CD4-positive, alpha-beta T cell treated with Interleukin-15 for 1 hour (primary cell): ENCODE results near the gene FNBP1.
"Not testable (repeated sequence)": the region's sequence is repeated elsewhere in the genome, so short reads cannot be mapped to it uniquely, and the experiment has no call there.

ENCODE experiments used
- DNase-seq: peaks from one replicate; pipeline ENCODE4 v3.0.0-alpha.2; 2020

The FNBP1 gene

GRCh38 chr9:129946246-129946995 lies 96.6 kb downstream of the FNBP1 start:
- no peak for DNase-seq

DNA sequence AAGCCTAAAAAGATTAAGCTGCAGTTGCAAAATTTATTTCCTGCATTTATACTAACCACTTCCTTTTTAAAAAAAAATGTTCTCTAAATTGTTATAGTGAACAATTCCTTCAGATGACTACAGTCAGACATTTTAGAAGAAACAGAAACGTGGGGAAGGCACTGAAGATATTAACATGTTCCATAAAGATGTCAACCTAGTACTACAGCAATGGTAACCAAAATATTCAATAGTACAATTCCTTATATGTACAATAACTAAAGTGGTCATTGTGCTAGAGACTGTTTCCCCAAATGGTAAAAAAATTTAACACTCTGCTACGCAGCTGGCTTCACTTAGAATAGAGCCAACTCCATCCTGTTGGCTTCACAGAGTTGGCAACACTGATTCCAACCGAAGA lies 97.7 kb downstream of the FNBP1 start:
- DNase-seq = no peak

DNA sequence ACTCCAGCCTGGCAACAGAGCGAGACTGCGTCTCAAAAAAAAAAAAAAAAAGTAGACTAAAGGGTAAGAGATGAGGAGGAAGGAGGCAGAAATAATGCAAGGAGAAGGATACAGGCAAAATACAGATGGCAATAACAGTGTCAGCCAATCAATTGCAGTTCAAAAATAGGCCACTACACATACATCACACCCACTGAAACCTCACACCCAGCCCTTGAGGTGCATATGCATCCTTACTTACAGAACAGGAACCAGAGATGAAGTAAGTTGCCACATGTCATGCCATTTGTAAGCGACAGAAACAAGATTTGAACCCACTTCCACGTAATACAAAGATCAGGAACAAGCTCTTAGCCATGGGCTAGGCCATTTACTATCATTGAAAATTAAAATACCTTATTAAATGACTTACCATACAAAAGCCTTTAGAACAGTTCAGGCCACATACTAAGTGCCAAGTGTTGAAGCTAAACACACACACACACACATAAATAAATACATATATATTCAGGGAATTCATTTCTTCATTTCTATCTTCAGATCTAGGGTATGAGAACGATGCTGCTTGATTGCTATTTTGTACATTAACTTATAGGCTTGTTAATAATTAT lies 98.4 kb downstream of the FNBP1 start:
- peak; percentile 68 for DNase-seq

DNA sequence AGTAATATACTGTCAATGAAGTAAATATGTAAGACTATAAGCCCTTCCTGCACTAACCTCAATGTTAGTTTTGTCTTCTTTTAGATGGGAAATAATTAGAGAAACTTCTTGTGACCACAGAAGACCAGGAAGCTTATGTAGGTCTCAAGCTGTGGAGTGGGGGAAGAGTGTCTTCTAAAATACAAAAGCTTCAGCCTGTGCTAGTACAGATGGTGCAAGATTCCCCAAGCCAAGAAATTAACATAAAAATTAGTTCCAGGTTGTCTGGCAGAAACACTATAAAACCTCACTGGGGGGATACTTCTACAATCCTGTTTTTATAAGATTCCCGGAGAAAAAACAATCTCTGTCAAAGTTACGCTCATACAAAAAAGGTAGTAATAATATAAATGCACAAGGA lies 103.6 kb downstream of the FNBP1 start:
- no peak for DNase-seq

- DNase-seq = no peak
These were observed 104.6 kb downstream of the FNBP1 start for GRCh38 chr9:129938291-129938979.

DNA sequence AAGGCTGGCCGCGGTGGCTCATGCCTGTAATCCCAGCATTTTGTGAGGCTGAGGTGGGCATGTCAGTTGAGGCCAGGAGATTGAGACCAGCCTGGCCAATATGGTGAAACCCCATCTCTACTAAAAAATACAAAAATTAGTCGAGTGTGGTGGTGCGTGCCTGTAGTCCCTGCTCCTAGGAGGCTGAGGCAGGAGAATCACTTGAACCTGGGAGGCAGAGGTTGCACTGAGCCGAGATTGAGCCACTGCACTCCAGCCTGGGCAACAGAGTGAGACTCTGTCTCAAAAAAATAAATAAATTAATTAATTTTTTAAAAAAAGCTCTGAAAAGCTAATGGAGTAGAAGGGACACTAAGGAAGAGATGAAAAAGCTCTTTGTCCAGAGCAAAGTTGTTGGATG lies 105.1 kb downstream of the FNBP1 start:
- not testable (repeated sequence) for DNase-seq

GRCh38 chr9:129936222-129936621 lies 106.8 kb downstream of the FNBP1 start:
- DNase-seq = no peak

DNA sequence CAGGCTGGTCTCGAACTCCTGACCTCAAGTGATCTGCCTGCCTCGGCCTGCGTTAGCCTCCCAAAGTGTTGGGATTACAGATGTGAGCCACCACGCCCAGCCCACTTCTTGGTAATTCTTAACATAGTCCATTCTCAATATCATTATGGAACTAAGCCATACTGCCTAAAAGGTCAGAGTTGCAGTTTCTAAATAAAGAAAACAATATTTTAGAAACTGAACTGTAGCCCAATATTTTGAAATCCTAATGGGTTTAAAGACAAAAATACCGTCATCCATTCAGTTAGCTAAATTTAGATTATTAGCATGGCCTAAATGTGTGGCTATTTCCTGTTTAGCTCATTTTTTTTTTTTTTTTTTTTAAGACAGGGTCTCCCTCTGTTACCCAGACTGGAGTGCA lies 108.2 kb downstream of the FNBP1 start:
- no peak for DNase-seq

DNA sequence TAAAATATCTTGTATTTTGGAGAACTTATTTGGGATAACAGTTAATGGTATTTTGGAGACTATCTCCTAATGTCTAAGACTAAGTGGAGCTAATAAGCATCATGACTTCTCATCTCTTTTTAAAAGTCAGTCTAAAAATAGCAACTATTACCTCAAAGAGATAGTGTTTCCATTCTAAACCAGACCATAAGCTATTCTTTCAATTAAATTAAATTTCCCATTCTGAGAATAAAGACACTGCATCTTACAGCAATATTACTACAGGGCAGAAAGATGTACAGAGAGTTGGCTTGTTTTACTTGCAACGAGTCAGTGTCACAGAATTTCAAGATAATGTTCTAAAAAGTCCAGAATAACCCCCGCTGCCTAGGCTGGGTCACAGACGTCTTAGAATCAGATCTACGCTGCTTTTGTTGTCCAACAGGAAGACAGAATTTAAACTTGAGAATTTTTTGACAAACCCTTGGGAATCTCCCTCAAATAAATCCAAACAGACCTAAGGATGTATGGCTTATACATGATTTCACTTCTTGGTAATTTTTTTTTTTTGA lies 108.9 kb downstream of the FNBP1 start:
- no peak for DNase-seq

- no peak for DNase-seq
These were observed 109.6 kb downstream of the FNBP1 start for GRCh38 chr9:129933185-129934040.

DNA sequence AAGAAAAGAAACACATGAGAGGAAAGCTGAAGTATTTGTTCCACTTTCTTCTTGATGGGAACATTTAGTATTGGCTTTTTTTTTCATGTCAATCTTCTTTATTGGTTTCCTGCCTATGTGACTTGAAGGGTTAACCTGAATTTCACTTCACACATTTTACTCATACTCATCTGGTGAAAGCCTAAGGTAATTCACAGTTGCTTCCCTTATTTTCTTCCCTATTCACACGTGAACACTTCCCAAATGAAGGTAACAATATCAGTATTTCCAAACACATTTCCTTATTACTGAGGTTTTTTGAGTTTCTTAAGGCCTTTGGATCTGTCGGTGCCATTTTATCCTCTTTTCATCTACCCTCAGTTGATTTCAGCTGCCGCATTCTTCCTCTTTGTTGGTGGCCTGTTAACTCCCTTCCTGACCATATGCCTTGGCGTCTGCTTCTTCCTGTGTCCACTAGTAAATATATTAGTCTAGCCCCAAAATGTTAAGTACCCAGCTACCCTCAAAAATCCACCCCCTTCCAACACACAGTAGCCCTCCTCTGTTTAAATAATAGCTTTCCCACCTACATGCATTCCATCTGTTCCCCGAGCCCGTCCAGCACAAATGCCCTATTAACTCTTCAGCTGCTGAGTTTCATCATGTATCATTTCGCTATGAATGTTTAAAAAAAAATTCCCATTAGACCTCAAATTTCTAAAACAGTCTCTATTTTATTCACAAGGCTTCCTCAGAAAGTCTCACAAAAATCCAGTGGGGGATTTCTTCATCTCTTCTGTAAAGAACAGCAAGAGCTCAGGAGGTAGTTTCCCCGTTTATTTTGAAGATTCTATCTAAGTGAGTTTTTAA lies 110.5 kb downstream of the FNBP1 start:
- no peak for DNase-seq

DNA sequence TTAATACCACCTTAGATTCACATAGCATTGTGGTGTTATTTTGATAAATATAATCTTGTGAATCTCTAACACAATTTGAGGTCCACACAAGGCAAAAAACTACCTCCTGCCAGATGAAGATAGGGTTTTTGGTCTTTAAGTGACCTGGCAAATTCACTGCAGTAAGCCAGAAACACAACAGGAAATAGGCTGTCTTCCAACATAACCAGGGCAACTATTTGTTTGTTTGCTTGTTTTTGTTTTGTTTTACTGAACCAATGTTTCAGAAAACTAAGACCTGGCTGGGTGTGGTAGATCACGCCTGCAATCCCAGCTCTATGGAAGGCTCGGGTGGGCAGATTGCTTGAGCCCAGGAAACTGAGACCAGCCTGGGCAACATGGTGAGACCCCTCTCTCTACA lies 112.2 kb downstream of the FNBP1 start:
- no peak for DNase-seq

- DNase-seq = no peak
These were observed 113.4 kb downstream of the FNBP1 start for GRCh38 chr9:129929496-129930125.

GRCh38 chr9:129923589-129923988 lies 119.4 kb downstream of the FNBP1 start:
- DNase-seq = no peak

- no peak for DNase-seq
These were observed 121.1 kb downstream of the FNBP1 start for GRCh38 chr9:129921905-129922304.

- no peak for DNase-seq
These were observed 123.1 kb downstream of the FNBP1 start for GRCh38 chr9:129919841-129920240.

GRCh38 chr9:129919277-129919676 lies 123.7 kb downstream of the FNBP1 start:
- DNase-seq = no peak

- DNase-seq = no peak
These were observed 124.6 kb downstream of the FNBP1 start for GRCh38 chr9:129918296-129918950.

DNA sequence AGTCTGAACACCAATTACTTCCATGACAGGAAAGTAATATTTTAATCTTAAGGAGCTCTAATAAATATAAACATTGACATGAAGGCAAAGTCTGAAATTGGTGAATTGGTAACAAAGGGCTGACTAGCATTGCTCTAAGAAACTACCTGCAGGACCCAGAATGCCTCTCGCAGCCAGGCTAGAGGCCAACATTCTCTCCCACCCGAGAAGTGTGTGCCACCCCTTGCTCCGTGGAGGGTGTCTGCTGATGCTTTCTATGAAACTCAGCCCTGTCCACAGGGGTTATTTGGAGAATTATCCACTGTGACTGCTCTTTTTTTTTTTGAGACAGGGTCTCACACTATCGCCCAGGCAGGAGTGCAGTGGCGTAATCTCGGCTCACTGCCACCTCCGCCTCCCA lies 126.3 kb downstream of the FNBP1 start:
- DNase-seq = no peak

GRCh38 chr9:129914051-129914450 lies 128.9 kb downstream of the FNBP1 start:
- no peak for DNase-seq
